H1 (cell line): ENCODE measurements around the gene EPB41L3. TPM values are rescaled to one million over a fixed set of nuclear protein-coding genes. Genes with fewer than 3 reads are reported as not detected.

ENCODE experiments used
- JUND ChIP-seq: IDR thresholded peaks from 2 replicates; pipeline ENCODE4 v1.6.1; 2011; ENCODE audit warnings: mild to moderate bottlenecking, improper control_type of control experiment, low read length
- MAFK ChIP-seq: IDR thresholded peaks from 2 replicates; pipeline ENCODE4 v1.6.1; 2012; ENCODE audit warnings: low read depth, mild to moderate bottlenecking, improper control_type of control experiment, low read length
- polyA plus RNA-seq, 7 experiments: library from polyadenylated mRNA; depleted of rRNA in 3 of 7; stranded (reverse) in 5 of 7; unstranded in 2 of 7; fragments of >200 nt in 5 of 7; fragments of 200-250 nt in 2 of 7; gene quantifications; 1 replicate in 5 of 7; 2 replicates in 1 of 7; 4 replicates in 1 of 7; pipeline versions ENCODE4 v1.2.1 to v1.2.3, GENCODE V29; 2011 to 2013; ENCODE audit warnings: missing spikeins in 2 of 7, mixed read lengths in 2 of 7
- total RNA-seq: library from RNA; stranded (reverse); fragmentation: NEBNext Ultra II Directional; extraction: Animal tissue kit (Norgen Biotek cat#: 25700); gene quantifications from 2 replicates; pipeline ENCODE4 v1.2.1, GENCODE V29; 2021

Gene EPB41L3
- total and polyA plus RNA-seq, 2 of the 8 experiments (the other 6 are each of a cell fraction or from before 2014, with no cell fraction given), result 7.9 to 16.1 TPM

DNA sequence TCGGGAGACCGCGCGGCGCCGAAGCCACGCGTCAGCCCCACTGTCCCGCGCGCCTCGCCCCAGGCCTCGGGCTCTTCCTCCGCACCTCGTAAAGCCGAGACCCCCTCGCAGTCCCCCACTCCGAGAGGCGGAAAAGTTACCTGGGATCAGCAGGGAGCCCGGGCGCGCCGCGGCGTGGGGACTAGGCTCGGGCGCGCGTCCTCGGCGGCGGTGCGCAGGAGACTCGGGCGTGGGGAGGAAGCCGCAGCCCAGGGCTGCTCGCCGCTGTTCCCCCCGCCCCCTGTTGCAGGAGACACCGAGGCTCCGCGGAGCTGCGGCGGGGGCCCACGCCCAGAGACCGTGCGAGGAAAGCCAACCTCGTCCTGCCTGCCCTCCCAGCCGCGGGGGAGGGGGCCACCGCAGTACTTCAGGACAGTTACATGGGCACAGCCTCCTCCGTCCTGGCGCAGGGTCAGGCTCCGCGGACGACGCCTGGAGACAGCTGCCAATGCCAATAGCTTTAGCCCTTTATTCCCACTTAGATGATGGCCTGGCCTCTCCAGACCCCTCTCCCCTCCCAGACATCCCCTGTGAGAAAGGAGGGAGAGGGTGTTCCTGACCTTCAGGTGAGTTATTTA, at the start of gene EPB41L3 (continued):
- TF ChIP-seq MAFK (no peak), JUND (no peak)
